ENCODE measurements around the gene PTPRZ1. TPM values are rescaled to one million over a fixed set of nuclear protein-coding genes. Genes with fewer than 3 reads are reported as not detected.

PTPRZ1 gene
- polyA plus RNA-seq, 1 of the 3 experiments (the other 2 are of a cell fraction): not detected

GRCh38 chr7:122068999-122069398 is 196.0 kb downstream of the PTPRZ1 start:
- no peaks in the 10 kb centered on the region for H3K9me2 ChIP-seq
- no peaks in the 10 kb centered on the region for H3K36me3 ChIP-seq (replicated peaks in 1 of 2; ENCODE audit: control insufficient read depth in 1 of 2, insufficient read depth in 2 of 2, low read length in 1 of 2)
- H3K4me2 ChIP-seq: no peak overlapping the region
- no peaks in the 10 kb centered on the region for H4K20me1 ChIP-seq (ENCODE audit: insufficient read depth)
- WGBS (ENCODE audit: low lambda C conversion rate): 6% methylated on average over 3 of the region's 3 CpGs
- TF ChIP-seq GABPA (IDR thresholded peaks at IDR 0.05; ENCODE audit: low read depth): no peak
- TF ChIP-seq RAD21 (IDR thresholded peaks at IDR 0.05; ENCODE audit: low read length): no peak
- TF ChIP-seq RCOR1 (IDR thresholded peaks at IDR 0.05; ENCODE audit: low read length): no peak
- TF ChIP-seq MEF2A (IDR thresholded peaks at IDR 0.05; ENCODE audit: borderline replicate concordance, low read depth): no peak
- no peak for TF ChIP-seq POLR2AphosphoS5 (IDR thresholded peaks at IDR 0.05; ENCODE audit: low read depth, low read length)
- no peak for TF ChIP-seq RFX5 (IDR thresholded peaks at IDR 0.05; ENCODE audit: low read length)
- no peak for TF ChIP-seq USF2 (IDR thresholded peaks at IDR 0.05; ENCODE audit: borderline replicate concordance, low read depth, low read length)
- TF ChIP-seq JUND (IDR thresholded peaks at IDR 0.05): no peak
- TF ChIP-seq FOXM1 (IDR thresholded peaks at IDR 0.05; ENCODE audit: low read depth): no peak
- TF ChIP-seq CHD2 (IDR thresholded peaks at IDR 0.05; ENCODE audit: low read length, partially characterized antibody): no peak
- no peak for TF ChIP-seq EZH2phosphoT487 (IDR thresholded peaks at IDR 0.05; ENCODE audit: borderline replicate concordance, low read depth)
- TF ChIP-seq REST (IDR thresholded peaks at IDR 0.05; ENCODE audit: low read depth, low read length): no peak
- no peaks in the 10 kb centered on the region for H3K9me3 ChIP-seq
- H3K4me3 ChIP-seq (ENCODE audit: low read depth in 2 of 2, low read length in 1 of 2): no peak overlapping the region
- ChIA-PET CTCF (interaction anchor here (2.0 kb wide), 1 partner anchor 24 kb away, joined by 7 read pairs; no protein-coding TSS in a partner anchor), POLR2A (no interaction called here)
- no peak overlapping the region for H3K27ac ChIP-seq (ENCODE audit: low read depth in 2 of 2, low read length in 1 of 2)
- no peaks in the 10 kb centered on the region for H3F3A ChIP-seq (replicated peaks; ENCODE audit: insufficient read depth)
- H3K79me2 ChIP-seq (ENCODE audit: insufficient read depth): no peaks in the 10 kb centered on the region
- no peaks in the 10 kb centered on the region for H3K4me1 ChIP-seq (ENCODE audit: control insufficient read depth in 1 of 2, insufficient read depth in 2 of 2, low read depth in 1 of 2, low read length in 1 of 2)
- no peak overlapping the region for H2AFZ ChIP-seq (ENCODE audit: low read depth)
- no peak for DNase-seq
- H3K27me3 ChIP-seq (ENCODE audit: insufficient read depth): no peaks in the 10 kb centered on the region; the same call in 1 of the 2 replicates
- H3K9ac ChIP-seq: no peak overlapping the region

GRCh38 chr7:122070062-122070461 is 197.1 kb downstream of the PTPRZ1 start:
- Histone ChIP-seq H3K9me3 (no peaks in the 10 kb centered on the region), H3K9ac (no peak overlapping the region), H3K27ac (ENCODE audit: low read depth in 2 of 2, low read length in 1 of 2) (no peak overlapping the region), H3K79me2 (ENCODE audit: insufficient read depth) (no peaks in the 10 kb centered on the region), H3K4me1 (ENCODE audit: control insufficient read depth in 1 of 2, insufficient read depth in 2 of 2, low read depth in 1 of 2, low read length in 1 of 2) (no peaks in the 10 kb centered on the region), H3F3A (replicated peaks; ENCODE audit: insufficient read depth) (no peaks in the 10 kb centered on the region), H2AFZ (ENCODE audit: low read depth) (no peak overlapping the region), H4K20me1 (ENCODE audit: insufficient read depth) (no peaks in the 10 kb centered on the region), H3K9me2 (no peaks in the 10 kb centered on the region), H3K27me3 (ENCODE audit: insufficient read depth) (no peaks in the 10 kb centered on the region; the same call in 1 of the 2 replicates), H3K4me2 (no peak overlapping the region), H3K4me3 (ENCODE audit: low read depth in 2 of 2, low read length in 1 of 2) (no peak overlapping the region), H3K36me3 (replicated peaks in 1 of 2; ENCODE audit: control insufficient read depth in 1 of 2, insufficient read depth in 2 of 2, low read length in 1 of 2) (no peaks in the 10 kb centered on the region)
- ChIA-PET POLR2A (no interaction called here), CTCF (no interaction called here)
- WGBS (ENCODE audit: low lambda C conversion rate): 3% methylated on average over 1 of the region's 1 CpG
- no peak for DNase-seq
- TF ChIP-seq TEAD4 (IDR thresholded peaks at IDR 0.05; ENCODE audit: borderline replicate concordance, insufficient read depth): no peak
- TF ChIP-seq IRF3 (IDR thresholded peaks at IDR 0.05; ENCODE audit: low read depth, low read length): no peak
- no peak for TF ChIP-seq TAF1 (IDR thresholded peaks at IDR 0.05; ENCODE audit: borderline replicate concordance, low read depth, low read length)
- no peak for TF ChIP-seq RFX5 (IDR thresholded peaks at IDR 0.05; ENCODE audit: low read length)
- no peak for TF ChIP-seq SIN3A (IDR thresholded peaks at IDR 0.05; ENCODE audit: borderline replicate concordance, low read depth, low read length)
- TF ChIP-seq RXRA (IDR thresholded peaks at IDR 0.05; ENCODE audit: borderline replicate concordance, low read depth): no peak
- TF ChIP-seq CTCF (IDR thresholded peaks at IDR 0.05): no peak
- TF ChIP-seq NRF1 (IDR thresholded peaks at IDR 0.05; ENCODE audit: low read depth, low read length): no peak
- TF ChIP-seq FOSL2 (IDR thresholded peaks at IDR 0.05; ENCODE audit: borderline replicate concordance, low read depth): no peak
- no peak for TF ChIP-seq CHD2 (IDR thresholded peaks at IDR 0.05; ENCODE audit: low read length, partially characterized antibody)
- TF ChIP-seq USF1 (IDR thresholded peaks at IDR 0.05; ENCODE audit: borderline replicate concordance, low read depth): no peak
